HTERT RPE-1 (cell line): ENCODE results near the gene DUS1L.

ENCODE experiments used
- in situ Hi-C: fragments of 300-500 bp; cut with MboI; formaldehyde crosslinking; loops from 4 replicates; pipeline ENCODE4 v1.14.3; 2020; ENCODE audit warnings: low sequenced_read_pairs

DUS1L gene

DNA sequence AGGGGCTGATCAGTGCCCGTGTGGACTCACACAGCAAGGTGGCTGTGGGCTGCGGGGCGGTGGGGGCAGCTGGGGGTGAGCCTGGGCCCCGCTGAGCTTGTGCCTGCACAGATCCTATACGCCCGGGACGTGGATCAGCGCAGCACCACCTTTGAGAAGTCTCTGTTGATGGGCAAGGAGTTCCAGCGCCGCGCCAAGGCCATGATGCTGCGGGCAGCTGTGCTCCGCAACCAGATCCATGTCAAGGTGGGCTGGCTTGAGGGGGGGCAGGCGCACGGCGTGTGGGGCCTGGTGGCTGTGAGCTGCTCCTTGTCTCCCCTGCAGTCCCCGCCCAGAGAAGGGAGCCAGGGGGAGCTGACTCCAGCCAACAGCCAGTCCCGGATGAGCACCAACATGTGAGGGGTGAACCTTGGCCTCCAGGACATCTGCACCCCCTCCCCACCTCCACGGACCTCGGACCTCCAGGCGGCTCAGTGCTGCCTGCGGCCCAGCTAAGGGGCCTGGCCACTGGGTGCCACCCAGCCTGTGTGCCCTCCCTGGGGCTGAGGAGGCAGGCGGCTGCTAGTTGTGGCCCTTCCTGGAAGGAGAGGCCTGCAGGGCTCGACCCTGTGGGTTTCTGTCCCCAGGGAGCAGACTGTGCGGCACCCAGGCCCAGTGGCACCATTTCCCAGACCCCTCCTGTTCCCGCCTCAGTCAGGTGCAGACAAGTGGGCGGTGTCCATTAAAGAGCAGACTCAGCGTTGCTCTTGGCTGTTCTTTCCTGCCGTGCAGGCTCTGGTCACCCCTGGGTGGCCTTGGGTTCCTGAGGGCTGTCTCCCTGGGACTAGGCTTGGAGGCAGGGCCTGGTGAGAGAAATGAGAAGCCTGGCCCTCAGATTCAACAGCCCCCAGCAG, 8.6 kb downstream of the DUS1L start:
- in situ Hi-C loops, result no loop called here

DNA sequence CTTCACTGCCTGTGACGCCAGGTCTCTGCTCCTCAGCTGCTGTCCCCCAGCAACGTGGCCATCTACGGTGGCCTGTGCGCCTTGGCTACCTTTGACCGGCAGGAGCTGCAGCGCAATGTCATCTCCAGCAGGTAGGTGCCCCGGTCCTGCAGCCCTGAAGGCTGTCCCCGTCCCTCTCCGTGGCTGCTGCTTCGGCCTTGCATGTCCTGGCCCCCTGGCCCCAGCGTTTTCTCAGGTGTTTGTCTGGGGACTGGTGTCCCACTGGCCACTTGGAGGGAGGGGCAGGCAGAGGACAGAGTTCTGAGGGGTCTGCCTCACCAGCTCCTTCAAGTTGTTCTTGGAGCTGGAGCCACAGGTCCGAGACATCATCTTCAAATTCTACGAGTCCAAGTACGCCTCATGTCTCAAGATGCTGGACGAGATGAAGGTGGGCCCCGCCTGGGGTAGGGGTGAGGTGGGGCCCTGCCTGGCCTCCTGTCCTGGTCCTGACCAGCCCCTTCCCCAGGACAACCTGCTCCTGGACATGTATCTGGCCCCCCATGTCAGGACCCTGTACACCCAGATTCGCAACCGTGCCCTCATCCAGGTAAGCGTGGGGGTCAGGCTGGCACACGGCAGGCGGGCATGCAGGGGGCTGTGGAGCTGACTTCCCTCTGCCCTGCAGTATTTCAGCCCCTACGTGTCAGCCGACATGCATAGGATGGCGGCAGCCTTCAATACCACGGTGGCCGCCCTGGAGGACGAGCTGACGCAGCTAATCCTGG, 9.5 kb downstream of the DUS1L start:
- in situ Hi-C loops, result no loop called here

GRCh38 chr17:82055023-82055964, 10.3 kb downstream of the DUS1L start:
- in situ Hi-C loops, result no loop called here

DNA sequence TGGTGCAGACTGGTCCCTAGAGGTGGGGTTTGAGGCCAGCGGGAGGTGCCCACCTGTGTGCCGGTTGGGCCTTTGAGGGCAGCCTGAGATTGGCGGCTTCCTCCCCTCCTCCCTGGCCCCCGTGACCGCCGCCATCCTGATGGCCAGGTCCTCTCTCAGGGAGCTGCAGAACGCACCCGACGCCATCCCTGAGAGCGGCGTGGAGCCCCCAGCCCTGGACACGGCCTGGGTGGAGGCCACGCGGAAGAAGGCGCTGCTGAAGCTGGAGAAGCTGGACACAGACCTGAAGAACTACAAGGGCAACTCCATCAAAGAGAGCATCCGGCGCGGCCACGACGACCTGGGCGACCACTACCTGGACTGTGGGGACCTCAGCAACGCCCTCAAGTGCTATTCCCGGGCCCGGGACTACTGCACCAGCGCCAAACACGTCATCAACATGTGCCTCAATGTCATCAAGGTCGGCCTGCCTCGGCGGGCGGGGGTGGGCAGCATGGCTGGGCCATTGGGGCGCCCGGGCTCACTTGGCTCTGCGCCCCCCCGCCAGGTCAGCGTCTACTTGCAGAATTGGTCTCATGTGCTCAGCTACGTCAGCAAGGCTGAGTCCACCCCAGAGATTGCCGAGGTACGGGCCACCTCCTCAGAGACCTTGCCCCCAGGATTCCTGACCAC, 11.1 kb downstream of the DUS1L start:
- in situ Hi-C loops, result no loop called here

- in situ Hi-C loops, result no loop called here
These were observed 11.9 kb downstream of the DUS1L start for GRCh38 chr17:82053556-82054263.

DNA sequence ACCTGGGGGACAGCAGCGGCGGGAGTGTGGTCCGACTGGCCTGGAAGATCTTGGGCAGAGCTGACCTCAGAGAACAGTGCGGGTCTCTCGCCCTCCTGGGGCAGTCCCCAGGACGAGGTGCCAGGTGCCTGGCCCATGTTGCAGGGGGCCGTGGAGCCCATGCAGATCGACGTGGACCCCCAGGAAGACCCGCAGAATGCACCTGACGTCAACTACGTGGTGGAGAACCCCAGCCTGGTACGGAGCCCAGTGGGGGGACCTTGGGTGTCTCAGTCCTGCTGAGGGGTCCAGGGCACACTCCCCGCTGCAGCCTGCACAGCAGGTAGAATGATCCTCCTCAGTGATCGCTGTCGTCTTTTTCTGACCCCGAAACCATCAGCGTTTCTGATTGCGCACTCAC, 12.5 kb downstream of the DUS1L start:
- in situ Hi-C loops, result no loop called here

- in situ Hi-C loops, result no loop called here
These were observed 13.0 kb downstream of the DUS1L start for GRCh38 chr17:82052638-82053059.

DNA sequence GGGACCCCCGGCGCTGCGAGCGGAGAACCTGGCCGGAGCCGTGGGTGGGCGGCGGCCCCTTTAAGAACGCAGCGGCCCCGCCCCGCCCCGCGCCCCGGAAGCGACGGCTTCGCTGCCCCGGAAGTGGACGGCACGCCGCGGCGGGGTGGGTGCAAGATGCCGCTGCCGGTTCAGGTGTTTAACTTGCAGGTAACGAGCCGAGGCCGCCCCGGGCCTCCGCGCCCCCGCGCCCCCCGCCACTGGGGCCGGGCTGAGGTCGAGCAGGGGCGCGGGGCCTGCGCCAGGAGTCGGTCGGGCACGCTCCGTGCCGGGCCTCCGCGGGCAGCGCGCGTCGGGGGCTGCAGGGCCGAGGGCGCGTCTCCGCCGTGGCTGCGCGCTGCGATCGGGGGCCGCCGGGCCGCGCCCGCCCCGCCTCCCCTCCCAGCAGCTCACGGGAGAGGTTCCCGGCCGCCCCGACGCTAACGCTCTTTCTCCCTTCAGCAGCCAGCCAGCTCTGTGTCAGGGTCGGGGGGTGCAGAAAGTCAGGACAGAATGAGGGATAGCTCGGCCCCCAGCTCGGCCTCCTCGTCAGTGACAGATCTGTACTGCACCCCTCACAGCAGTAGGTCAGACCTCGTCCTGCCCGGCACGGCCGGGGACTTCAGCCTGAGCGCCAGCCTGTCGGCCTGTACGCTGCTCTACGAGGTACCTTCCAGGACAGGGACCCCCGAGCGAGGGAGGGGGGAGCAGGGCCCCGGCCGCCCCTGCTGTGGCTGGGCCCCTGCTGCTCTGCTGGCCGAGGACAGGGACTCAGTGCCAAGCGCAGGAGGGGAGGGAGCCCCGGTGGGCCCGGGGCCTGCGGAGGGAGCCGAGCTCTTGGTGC, 13.6 kb downstream of the DUS1L start, which contains the start of the genes GPS1 and RFNG:
TSS of gene GPS1 (plus strand) at position 123 of the 862 bp plus-strand sequence. CDS start at position 157, 34 bp downstream.
TSS of gene RFNG (minus strand) at position 36 of the 862 bp plus-strand sequence. CDS start 45 bp downstream, outside the sequence.
- in situ Hi-C loops, result no loop called here

DNA sequence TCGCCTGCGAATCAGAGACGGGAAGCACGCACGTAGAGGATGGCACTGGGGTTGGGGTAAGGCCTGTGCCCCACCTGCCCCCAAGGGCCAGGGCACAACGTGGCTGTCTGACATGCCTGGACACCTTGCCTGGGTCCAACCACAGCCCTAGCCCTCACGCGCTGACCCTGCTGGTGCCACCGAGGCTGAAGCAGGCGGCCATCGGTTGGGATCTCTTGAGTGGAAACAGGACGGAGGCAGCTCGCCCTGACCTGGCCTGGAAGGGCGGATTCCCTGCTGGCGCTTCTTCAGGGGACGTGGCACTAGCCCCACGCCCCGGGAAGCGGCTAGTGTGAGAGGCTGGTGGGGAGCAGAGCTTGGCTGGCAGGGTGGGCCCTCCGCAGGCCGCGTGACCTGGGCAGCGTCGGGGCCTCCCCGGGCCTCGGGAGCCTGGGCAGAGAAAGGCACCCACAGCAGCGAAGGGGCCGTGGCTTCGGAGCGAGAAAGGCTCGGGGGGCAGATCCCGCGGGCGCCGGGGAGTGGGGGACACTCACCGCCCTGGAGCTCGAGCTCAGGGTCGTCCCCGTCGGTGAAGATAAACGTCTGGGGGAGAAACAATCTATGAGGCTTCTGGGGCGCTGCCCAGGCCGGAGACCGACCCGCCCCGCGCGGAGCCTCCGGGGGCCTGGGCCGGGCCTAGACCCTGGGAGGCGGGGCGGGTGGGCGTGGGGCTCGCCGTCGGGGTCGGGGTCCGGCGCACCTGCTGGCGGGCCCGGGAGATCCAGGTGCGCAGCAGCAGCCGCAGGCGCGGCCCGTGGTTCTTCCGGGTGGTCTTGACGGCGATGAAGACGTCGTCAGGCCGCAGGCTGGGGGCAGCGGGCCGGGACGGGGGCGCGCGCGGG, 14.6 kb downstream of the DUS1L start:
- in situ Hi-C loops, result no loop called here

GRCh38 chr17:82050152-82050760, 15.3 kb downstream of the DUS1L start:
- in situ Hi-C loops, result no loop called here

- in situ Hi-C loops, result no loop called here
These were observed 16.1 kb downstream of the DUS1L start for GRCh38 chr17:82049521-82049971.

- in situ Hi-C loops, result no loop called here
These were observed 16.5 kb downstream of the DUS1L start for GRCh38 chr17:82049106-82049505.

DNA sequence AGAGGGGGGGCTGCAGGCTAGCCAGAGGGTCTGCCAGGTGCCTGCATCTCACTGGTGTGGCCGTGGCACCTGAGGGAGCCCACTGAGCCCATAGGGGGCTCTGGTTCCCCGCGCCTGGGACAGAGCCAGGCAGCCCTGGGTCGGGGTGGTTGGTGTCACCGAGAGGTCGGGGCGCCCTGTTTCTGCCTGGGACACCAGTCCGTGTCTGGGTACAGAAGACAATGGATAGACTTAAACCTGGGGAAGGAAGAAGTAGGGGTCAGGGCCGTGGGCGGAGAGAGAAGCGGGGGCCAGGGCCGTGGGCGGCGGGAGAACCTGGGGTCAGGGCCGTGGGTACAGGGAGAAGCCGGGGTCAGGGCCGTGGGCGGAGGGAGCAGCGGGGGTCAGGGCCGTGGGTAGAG, 17.0 kb downstream of the DUS1L start:
- in situ Hi-C loops, result no loop called here

GRCh38 chr17:82047914-82048570, 17.6 kb downstream of the DUS1L start:
- in situ Hi-C loops, result no loop called here

GRCh38 chr17:82047379-82047778, 18.2 kb downstream of the DUS1L start:
- in situ Hi-C loops, result no loop called here

- in situ Hi-C loops, result no loop called here
These were observed 18.7 kb downstream of the DUS1L start for GRCh38 chr17:82046903-82047302.
